CD8-positive, alpha-beta memory T cell (primary cell): ENCODE results near the gene ZDHHC7. TPM values are rescaled to one million over a fixed set of nuclear protein-coding genes. Genes with fewer than 3 reads are reported as not detected.

Experiments used
- CTCF ChIA-PET: fragments of 350-600 bp; sonication (Branson Sonifier 250); formaldehyde crosslinking; loops from one replicate; lab custom pipeline; 2021; ENCODE audit warnings: antibody characterized with exemption; lab: Charles Lee
- POLR2A ChIA-PET: fragments of 350-600 bp; sonication (Branson Sonifier 250); formaldehyde crosslinking; loops from one replicate; lab custom pipeline; 2021; ENCODE audit warnings: antibody characterized with exemption; lab: Charles Lee
- DNase-seq, 5 donors: peaks; one replicate each; pipeline versions ENCODE4 v3.0.0 to v3.0.0-alpha.2; 2020 to 2022; ENCODE audit warnings: mixed read lengths in 1 of 5
- H3K27ac ChIP-seq: one replicate; pipeline ENCODE4 v1.7.0; 2013; ENCODE audit warnings: low read depth, mild to moderate bottlenecking, low read length, moderate library complexity
- H3K27me3 ChIP-seq: 2 replicates; pipeline ENCODE4 v1.7.0; 2013; ENCODE audit warnings: low read length, mild to moderate bottlenecking; ENCODE audit not compliant: insufficient read depth, poor library complexity, severe bottlenecking
- H3K36me3 ChIP-seq: 2 replicates; pipeline ENCODE4 v1.7.0; 2013; ENCODE audit warnings: mild to moderate bottlenecking, low read length, moderate library complexity; ENCODE audit not compliant: insufficient read depth
- H3K4me1 ChIP-seq: 2 replicates; pipeline ENCODE4 v1.7.0; 2013; ENCODE audit warnings: mild to moderate bottlenecking, low read length, moderate library complexity; ENCODE audit not compliant: insufficient read depth
- H3K4me3 ChIP-seq: 2 replicates; pipeline ENCODE4 v1.7.0; 2013; ENCODE audit warnings: mild to moderate bottlenecking, low read length
- H3K9me3 ChIP-seq: 2 replicates; pipeline ENCODE4 v1.7.0; 2013; ENCODE audit warnings: mild to moderate bottlenecking, low read length
- H3K27ac Mint-ChIP-seq, 8 donors: one replicate each; pipeline ENCODE4 v1.8.0; 2020 to 2021; ENCODE audit warnings: mixed read lengths in 8 of 8, mild to moderate bottlenecking in 6 of 8, inconsistent platforms in 3 of 8, moderate library complexity in 3 of 8
- H3K27me3 Mint-ChIP-seq, 2 donors: one replicate each; pipeline ENCODE4 v1.8.0; 2020 to 2021; ENCODE audit warnings: mixed read lengths in 2 of 2, mild to moderate bottlenecking in 1 of 2, moderate library complexity in 1 of 2
- H3K36me3 Mint-ChIP-seq, 3 donors: one replicate each; pipeline ENCODE4 v1.8.0; 2020 to 2021; ENCODE audit warnings: mixed read lengths in 3 of 3, inconsistent platforms in 1 of 3, mild to moderate bottlenecking in 1 of 3
- H3K4me1 Mint-ChIP-seq, 3 donors: one replicate each; pipeline ENCODE4 v1.8.0; 2020 to 2021; ENCODE audit warnings: mixed read lengths in 3 of 3, inconsistent platforms in 1 of 3, mild to moderate bottlenecking in 1 of 3
- H3K4me3 Mint-ChIP-seq, 7 donors: one replicate each; pipeline ENCODE4 v1.8.0; 2020 to 2021; ENCODE audit warnings: mixed read lengths in 7 of 7, mild to moderate bottlenecking in 6 of 7, moderate library complexity in 4 of 7, inconsistent platforms in 2 of 7
- H3K9me3 Mint-ChIP-seq, 5 donors: one replicate each; pipeline ENCODE4 v1.8.0; 2020 to 2022; ENCODE audit warnings: mixed read lengths in 5 of 5, mild to moderate bottlenecking in 3 of 5, moderate library complexity in 2 of 5, inconsistent platforms in 1 of 5
- polyA plus RNA-seq: library from polyadenylated mRNA; unstranded; fragments of 300-500 nt; fragmentation: Illumina TruSeq; gene quantifications from one replicate; pipeline ENCODE4 v1.2.3, GENCODE V29; 2021
- total RNA-seq, 2 experiments: library from RNA; stranded (reverse); gene quantifications; one replicate each; pipeline ENCODE4 v1.2.3, GENCODE V29; 2021

ZDHHC7 gene
- total and polyA plus RNA-seq, 3 experiments from 2014 or later = 31.6 to 45.7 (median 32.6) TPM

GRCh38 chr16:85004587-85005205 is 6.6 kb downstream of the ZDHHC7 start:
- H3K9me3 ChIP-seq = no peaks in the 10 kb centered on the region
- H3K4me3 ChIP-seq = no peak overlapping the region
- peaks cover 0 to 46% (median 7%) of the 10 kb centered on the region in 3 donors for H3K36me3 Mint-ChIP-seq
- CTCF ChIA-PET = interaction anchor here (1.0 to 1.6 kb wide), 2 partner anchors 82 kb away, joined by 3 to 5 read pairs; no protein-coding TSS in a partner anchor
- peak overlapping the region in 7 of 8 donors; percentile 33 to 88 (median 62) for H3K27ac Mint-ChIP-seq
- no peaks in the 10 kb centered on the region for H3K27me3 Mint-ChIP-seq
- H3K36me3 ChIP-seq = no peaks in the 10 kb centered on the region
- POLR2A ChIA-PET = no interaction called here
- no peaks in the 10 kb centered on the region for H3K9me3 Mint-ChIP-seq
- no peak overlapping the region for H3K27ac ChIP-seq
- H3K4me1 ChIP-seq = peaks cover 46% of the 10 kb centered on the region
- no peak for DNase-seq
- peak overlapping the region in 2 of 7 donors; percentile 22 to 45 for H3K4me3 Mint-ChIP-seq
- no peaks in the 10 kb centered on the region for H3K27me3 ChIP-seq
- H3K4me1 Mint-ChIP-seq = peaks cover 60 to 87% (median 82%) of the 10 kb centered on the region in 3 donors

- Histone ChIP-seq H3K4me3 (no peak overlapping the region), H3K27ac (no peak overlapping the region), H3K36me3 (no peaks in the 10 kb centered on the region), H3K27me3 (no peaks in the 10 kb centered on the region), H3K9me3 (no peaks in the 10 kb centered on the region), H3K4me1 (peaks cover 39% of the 10 kb centered on the region)
- CTCF ChIA-PET = interaction anchor here (1.6 kb wide), 1 partner anchor 83 kb away, joined by 5 read pairs; no protein-coding TSS in a partner anchor
- Mint-ChIP-seq H3K36me3 (peaks cover 0 to 51% (median 7%) of the 10 kb centered on the region in 3 donors), H3K4me1 (peaks cover 59 to 88% (median 82%) of the 10 kb centered on the region in 3 donors), H3K4me3 (peak overlapping the region in 2 of 7 donors; percentile 10 to 29), H3K27me3 (no peaks in the 10 kb centered on the region), H3K9me3 (no peaks in the 10 kb centered on the region), H3K27ac (peak overlapping the region in 7 of 8 donors; percentile 7 to 65 (median 35))
- POLR2A ChIA-PET = no interaction called here
- DNase-seq = no peak
Measured at GRCh38 chr16:85003725-85004586, 7.4 kb downstream of the ZDHHC7 start.

GRCh38 chr16:85003076-85003475 is 8.3 kb downstream of the ZDHHC7 start:
- no peaks in the 10 kb centered on the region for H3K9me3 Mint-ChIP-seq
- Histone ChIP-seq H3K27ac (no peak overlapping the region), H3K4me1 (peaks cover 39% of the 10 kb centered on the region), H3K4me3 (no peak overlapping the region), H3K27me3 (no peaks in the 10 kb centered on the region), H3K9me3 (no peaks in the 10 kb centered on the region), H3K36me3 (no peaks in the 10 kb centered on the region)
- peak overlapping the region in 5 of 8 donors; percentile 46 to 97 (median 78) for H3K27ac Mint-ChIP-seq
- peaks cover 0 to 2% of the 10 kb centered on the region in 2 donors for H3K27me3 Mint-ChIP-seq
- H3K4me1 Mint-ChIP-seq = peaks cover 58 to 85% (median 77%) of the 10 kb centered on the region in 3 donors
- peak overlapping the region in 3 of 7 donors; percentile 24 to 56 (median 40) for H3K4me3 Mint-ChIP-seq
- POLR2A ChIA-PET = no interaction called here
- peaks cover 0 to 54% (median 10%) of the 10 kb centered on the region in 3 donors for H3K36me3 Mint-ChIP-seq
- CTCF ChIA-PET = interaction anchor here (1.6 kb wide), 1 partner anchor 84 kb away, joined by 5 read pairs; no protein-coding TSS in a partner anchor
- DNase-seq = no peak

GRCh38 chr16:85002608-85003007 is 8.7 kb downstream of the ZDHHC7 start:
- H3K27ac Mint-ChIP-seq = peak overlapping the region in 6 of 8 donors; percentile 13 to 97 (median 74)
- H3K4me1 Mint-ChIP-seq = peaks cover 55 to 80% (median 73%) of the 10 kb centered on the region in 3 donors
- DNase-seq = no peak
- Histone ChIP-seq H3K27me3 (no peaks in the 10 kb centered on the region), H3K36me3 (no peaks in the 10 kb centered on the region), H3K4me1 (peaks cover 39% of the 10 kb centered on the region), H3K27ac (no peak overlapping the region), H3K9me3 (no peaks in the 10 kb centered on the region), H3K4me3 (no peak overlapping the region)
- ChIA-PET POLR2A (no interaction called here), CTCF (no interaction called here)
- H3K4me3 Mint-ChIP-seq = peak overlapping the region in 4 of 7 donors; percentile 24 to 68 (median 48)
- H3K36me3 Mint-ChIP-seq = peaks cover 0 to 52% (median 10%) of the 10 kb centered on the region in 3 donors
- H3K27me3 Mint-ChIP-seq = peaks cover 0 to 2% of the 10 kb centered on the region in 2 donors
- no peaks in the 10 kb centered on the region for H3K9me3 Mint-ChIP-seq

GRCh38 chr16:85002099-85002541 is 9.2 kb downstream of the ZDHHC7 start:
- Mint-ChIP-seq H3K27ac (peak overlapping the region in 6 of 8 donors; percentile 13 to 97 (median 60)), H3K27me3 (peaks cover 0 to 2% of the 10 kb centered on the region in 2 donors), H3K4me3 (peak overlapping the region in 4 of 7 donors; percentile 24 to 68 (median 48)), H3K4me1 (peaks cover 51 to 76% (median 68%) of the 10 kb centered on the region in 3 donors), H3K9me3 (no peaks in the 10 kb centered on the region), H3K36me3 (peaks cover 0 to 48% (median 9%) of the 10 kb centered on the region in 3 donors)
- Histone ChIP-seq H3K27me3 (no peaks in the 10 kb centered on the region), H3K36me3 (no peaks in the 10 kb centered on the region), H3K4me3 (no peak overlapping the region), H3K4me1 (peaks cover 39% of the 10 kb centered on the region), H3K9me3 (no peaks in the 10 kb centered on the region), H3K27ac (no peak overlapping the region)
- DNase-seq = no peak
- ChIA-PET CTCF (interaction anchor here (1.6 kb wide), 1 partner anchor 85 kb away, joined by 5 read pairs; no protein-coding TSS in a partner anchor), POLR2A (no interaction called here)

GRCh38 chr16:84999857-85000480 is 11.4 kb downstream of the ZDHHC7 start:
- H3K36me3 Mint-ChIP-seq = peaks cover 0 to 54% (median 12%) of the 10 kb centered on the region in 3 donors
- Histone ChIP-seq H3K27me3 (no peaks in the 10 kb centered on the region), H3K36me3 (peaks cover 1% of the 10 kb centered on the region), H3K9me3 (no peaks in the 10 kb centered on the region), H3K4me3 (no peak overlapping the region), H3K4me1 (peaks cover 32% of the 10 kb centered on the region), H3K27ac (no peak overlapping the region)
- peaks cover 0 to 2% of the 10 kb centered on the region in 2 donors for H3K27me3 Mint-ChIP-seq
- ChIA-PET CTCF (no interaction called here), POLR2A (no interaction called here)
- H3K4me1 Mint-ChIP-seq = peaks cover 48 to 75% (median 65%) of the 10 kb centered on the region in 3 donors
- no peaks in the 10 kb centered on the region for H3K9me3 Mint-ChIP-seq
- no peak for DNase-seq
- H3K4me3 Mint-ChIP-seq = no peak overlapping the region
- H3K27ac Mint-ChIP-seq = peak overlapping the region in 4 of 8 donors; percentile 12 to 75 (median 28)

DNA sequence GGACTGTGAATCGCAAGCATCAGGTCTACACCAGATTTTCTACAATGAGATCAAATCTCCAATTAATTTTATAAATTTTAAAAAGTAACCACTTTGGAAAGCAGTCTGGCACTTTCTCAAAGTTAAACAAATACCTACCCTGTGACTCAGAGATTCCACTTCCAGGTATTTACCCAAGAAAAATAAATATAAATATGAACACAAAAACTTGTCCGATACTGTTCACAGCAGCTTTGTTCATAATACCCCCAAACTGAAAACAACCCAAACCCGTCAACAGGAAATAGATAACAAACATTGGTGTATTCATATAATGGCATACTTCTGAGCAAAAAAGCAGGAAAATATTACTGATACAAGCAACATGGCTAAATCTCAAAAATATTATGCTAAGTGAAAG is 12.1 kb downstream of the ZDHHC7 start:
- Histone ChIP-seq H3K4me1 (peaks cover 24% of the 10 kb centered on the region), H3K27me3 (no peaks in the 10 kb centered on the region), H3K9me3 (no peaks in the 10 kb centered on the region), H3K36me3 (peaks cover 9% of the 10 kb centered on the region), H3K27ac (no peak overlapping the region), H3K4me3 (no peak overlapping the region)
- peaks cover 0 to 57% (median 16%) of the 10 kb centered on the region in 3 donors for H3K36me3 Mint-ChIP-seq
- H3K27me3 Mint-ChIP-seq = peaks cover 0 to 2% of the 10 kb centered on the region in 2 donors
- no peak overlapping the region for H3K4me3 Mint-ChIP-seq
- no peaks in the 10 kb centered on the region for H3K9me3 Mint-ChIP-seq
- DNase-seq = no peak
- H3K4me1 Mint-ChIP-seq = peaks cover 42 to 72% (median 57%) of the 10 kb centered on the region in 3 donors
- CTCF ChIA-PET = no interaction called here
- peak overlapping the region in 2 of 8 donors; percentile 76 to 82 for H3K27ac Mint-ChIP-seq
- POLR2A ChIA-PET = no interaction called here
